GM15510 (cell line): ENCODE results near the gene IL1RAP.

Experiments
- POLR2A ChIP-seq: IDR thresholded peaks from 3 replicates; pipeline ENCODE4 v1.6.1; 2011; ENCODE audit warnings: borderline replicate concordance; ENCODE audit not compliant: insufficient read length; ENCODE audit errors: extremely low read depth

The IL1RAP gene

GRCh38 chr3:190513409-190514370, at the start of gene IL1RAP:
TSS of gene IL1RAP (plus strand) at chr3:190514085. CDS start at chr3:190564290, 50,205 bp downstream.
- peak; percentile 37 for TF ChIP-seq POLR2A

GRCh38 chr3:190467922-190468321, 46.0 kb upstream of the IL1RAP start:
- TF ChIP-seq POLR2A: no peak

GRCh38 chr3:190481779-190482178, 32.1 kb upstream of the IL1RAP start:
- TF ChIP-seq POLR2A: no peak

- no peak for TF ChIP-seq POLR2A
Measured at GRCh38 chr3:190485830-190486532, 27.9 kb upstream of the IL1RAP start.

- no peak for TF ChIP-seq POLR2A
Measured at GRCh38 chr3:190486533-190486864, 27.4 kb upstream of the IL1RAP start.

GRCh38 chr3:190486908-190487607, 26.8 kb upstream of the IL1RAP start:
- no peak for TF ChIP-seq POLR2A

GRCh38 chr3:190491533-190492054, 22.3 kb upstream of the IL1RAP start:
- TF ChIP-seq POLR2A: no peak

GRCh38 chr3:190492129-190492528, 21.8 kb upstream of the IL1RAP start:
- no peak for TF ChIP-seq POLR2A

GRCh38 chr3:190492966-190493365, 20.9 kb upstream of the IL1RAP start:
- TF ChIP-seq POLR2A: no peak

- TF ChIP-seq POLR2A: no peak
Measured at GRCh38 chr3:190494907-190495306, 19.0 kb upstream of the IL1RAP start.

GRCh38 chr3:190495354-190495753, 18.5 kb upstream of the IL1RAP start:
- no peak for TF ChIP-seq POLR2A

- no peak for TF ChIP-seq POLR2A
Measured at GRCh38 chr3:190495796-190496195, 18.1 kb upstream of the IL1RAP start.

GRCh38 chr3:190496859-190497258, 17.0 kb upstream of the IL1RAP start:
- TF ChIP-seq POLR2A: no peak

- no peak for TF ChIP-seq POLR2A
Measured at GRCh38 chr3:190497811-190498210, 16.1 kb upstream of the IL1RAP start.

- no peak for TF ChIP-seq POLR2A
Measured at GRCh38 chr3:190498293-190498692, 15.6 kb upstream of the IL1RAP start.
